B cell (primary cell): Measurements from ENCODE around the gene CAPZB. TPM values are rescaled to one million over a fixed set of nuclear protein-coding genes. Genes with fewer than 3 reads are reported as not detected.

ENCODE experiments used
- ATAC-seq: fragments of 200-7000 bp; cut with Tn5 transposase; one replicate; pipeline ENCODE4 v1.10.0; 2021; ENCODE audit warnings: low read depth, mild to moderate bottlenecking, moderate number of reproducible peaks, moderate library complexity
- CTCF ChIA-PET: fragments of 350-600 bp; sonication (Branson Sonifier 250); formaldehyde crosslinking; loops from one replicate; lab custom pipeline; 2021; ENCODE audit warnings: antibody characterized with exemption, inconsistent platforms; lab: Charles Lee
- POLR2A ChIA-PET: fragments of 350-600 bp; sonication (Branson Sonifier 250); formaldehyde crosslinking; loops from one replicate; lab custom pipeline; 2021; ENCODE audit warnings: antibody characterized with exemption; lab: Charles Lee
- DNase-seq: peaks from one replicate; pipeline ENCODE4 v3.0.0; 2013
- H2AFZ ChIP-seq: 2 replicates; pipeline ENCODE4 v1.6.1; 2012; ENCODE audit warnings: mild to moderate bottlenecking, low read depth, low read length; ENCODE audit not compliant: insufficient read depth, poor library complexity, severe bottlenecking
- H3K27ac ChIP-seq, 2 donors: 1 replicate in 1 of 2; 2 replicates in 1 of 2; pipeline ENCODE4 v1.5.1; 2012 to 2013; ENCODE audit warnings: low read length in 2 of 2, mild to moderate bottlenecking in 2 of 2, moderate library complexity in 1 of 2
- H3K27me3 ChIP-seq, 4 experiments: fragments of 200-600 bp in 1 of 4; sonication (generic) in 1 of 4; replicated peaks in 1 of 4; 1 replicate in 2 of 4; 2 replicates in 2 of 4; pipeline versions ENCODE4 v1.6.1 to v1.7.0; 2013 to 2016; ENCODE audit warnings: low read length in 3 of 4, mild to moderate bottlenecking in 2 of 4, mixed read lengths in 1 of 4, moderate library complexity in 1 of 4; ENCODE audit not compliant: insufficient read depth in 4 of 4, control insufficient read depth in 3 of 4; ENCODE audit errors: control extremely low read depth in 1 of 4
- H3K36me3 ChIP-seq, 2 experiments: replicated peaks in 1 of 2; 1 replicate in 1 of 2; 2 replicates in 1 of 2; pipeline versions ENCODE4 v1.6.1 to v1.7.1; 2013; ENCODE audit warnings: low read length in 1 of 2; ENCODE audit not compliant: insufficient read depth in 2 of 2, control insufficient read depth in 1 of 2; ENCODE audit errors: control extremely low read depth in 1 of 2, extremely low read depth in 1 of 2
- H3K4me1 ChIP-seq, 2 donors: fragments of 200-600 bp in 1 of 2; sonication (generic) in 1 of 2; 1 replicate in 1 of 2; 2 replicates in 1 of 2; pipeline versions ENCODE4 v1.5.1 to v1.6.1; 2013 to 2017; ENCODE audit warnings: low read length in 2 of 2; ENCODE audit not compliant: control insufficient read depth in 2 of 2, insufficient read depth in 2 of 2
- H3K4me2 ChIP-seq: replicated peaks from 2 replicates; pipeline ENCODE3; 2012; ENCODE audit warnings: mild to moderate bottlenecking, low read depth, low read length; ENCODE audit not compliant: poor library complexity, severe bottlenecking
- H3K4me3 ChIP-seq, 5 experiments: fragments of 200-600 bp in 1 of 5; sonication (generic) in 1 of 5; 1 replicate in 3 of 5; 2 replicates in 2 of 5; pipeline versions ENCODE4 v1.5.1 to v1.7.0; 2011 to 2016; ENCODE audit warnings: low read length in 4 of 5, mild to moderate bottlenecking in 4 of 5, low read depth in 2 of 5, control low read depth in 1 of 5, moderate library complexity in 1 of 5; ENCODE audit not compliant: insufficient read depth in 1 of 5; ENCODE audit errors: control extremely low read depth in 1 of 5, extremely low read depth in 1 of 5
- H3K79me2 ChIP-seq: fragments of 200-600 bp; sonication (generic); one replicate; pipeline ENCODE4 v1.6.0; 2016; ENCODE audit warnings: low read length; ENCODE audit not compliant: control insufficient read depth, insufficient read depth
- H3K9ac ChIP-seq: fragments of 200-600 bp; sonication (generic); 2 replicates; pipeline ENCODE4 v1.6.1; 2017; ENCODE audit warnings: mild to moderate bottlenecking, low read length, moderate library complexity
- H3K9me3 ChIP-seq, 3 donors: one replicate each; pipeline versions ENCODE4 v1.6.1 to v1.7.1; 2013; ENCODE audit warnings: low read length in 2 of 3; ENCODE audit not compliant: control insufficient read depth in 2 of 3, insufficient read depth in 1 of 3; ENCODE audit errors: control extremely low read depth in 1 of 3
- H4K20me1 ChIP-seq: 2 replicates; pipeline ENCODE4 v1.6.0; 2012; ENCODE audit warnings: mild to moderate bottlenecking, low read length; ENCODE audit not compliant: insufficient read depth, control insufficient read depth, poor library complexity, severe bottlenecking
- H3K27ac Mint-ChIP-seq: one replicate; pipeline ENCODE4 v1.8.0; 2021; ENCODE audit warnings: mixed read lengths
- H3K27me3 Mint-ChIP-seq: one replicate; pipeline ENCODE4 v1.8.0; 2021; ENCODE audit warnings: mixed read lengths
- H3K4me1 Mint-ChIP-seq: one replicate; pipeline ENCODE4 v1.8.0; 2021; ENCODE audit warnings: mixed read lengths
- H3K4me3 Mint-ChIP-seq: one replicate; pipeline ENCODE4 v1.8.0; 2021; ENCODE audit warnings: mixed read lengths
- H3K9me3 Mint-ChIP-seq: one replicate; pipeline ENCODE4 v1.8.0; 2022; ENCODE audit warnings: mixed read lengths; ENCODE audit not compliant: insufficient read depth
- CTCF ChIP-seq: fragments of 200-600 bp; IDR thresholded peaks from one replicate; pipeline ENCODE4 v1.8.0; 2022; ENCODE audit warnings: antibody characterized with exemption, mild to moderate bottlenecking
- EZH2 ChIP-seq: IDR thresholded peaks from 2 replicates; pipeline ENCODE4 v1.6.1; 2012; ENCODE audit warnings: borderline replicate concordance, low read depth, mild to moderate bottlenecking, moderate library complexity, low read length; ENCODE audit not compliant: insufficient read depth, poor library complexity, severe bottlenecking
- WGBS: methylation state at CpG from one replicate; pipeline ENCODE4 v1.1.5; 2013; ENCODE audit warnings: missing lambda C conversion rate; ENCODE audit not compliant: insufficient coverage; 5-methylcytosine and 5-hydroxymethylcytosine counted together
- intact Hi-C: fragments of 100-400 bp; cut with micrococcal nuclease; formaldehyde crosslinking; loops from one replicate; pipeline ENCODE4 v1.10.0; 2022
- polyA plus RNA-seq: library from polyadenylated mRNA; depleted of rRNA; stranded (reverse); fragments of >200 nt; gene quantifications from 2 replicates; pipeline ENCODE4 v1.2.3, GENCODE V29; 2012
- total RNA-seq, 2 donors: library from RNA; stranded (reverse); fragments of 120-200 nt in 1 of 2; gene quantifications; 1 replicate in 1 of 2; 2 replicates in 1 of 2; pipeline versions ENCODE4 v1.2.3 to v1.2.4, GENCODE V29; 2013 to 2022

Gene CAPZB
- total and polyA plus RNA-seq, 2 donors (not counting 1 experiment from before 2014, with no cell fraction given), result 126 to 193 TPM

GRCh38 chr1:19454265-19455146, 30.8 kb downstream of the CAPZB start:
- Histone ChIP-seq H3K27me3 (no peaks in the 10 kb centered on the region), H4K20me1 (peaks cover 88% of the 10 kb centered on the region), H3K9ac (peak overlapping the region; percentile 41), H2AFZ (no peak overlapping the region), H3K4me3 (peak overlapping the region in 1 of 5 experiments; percentile 49), H3K9me3 (no peaks in the 10 kb centered on the region), H3K36me3 (peaks cover 0 to 15% of the 10 kb centered on the region in 2 experiments), H3K4me2 (peak overlapping the region; percentile 68), H3K4me1 (peaks cover 56 to 83% of the 10 kb centered on the region in 2 donors), H3K79me2 (peaks cover 100% of the 10 kb centered on the region), H3K27ac (peak overlapping the region; percentile 14 to 45)
- H3K9me3 Mint-ChIP-seq, result no peaks in the 10 kb centered on the region
- CTCF ChIA-PET, result interaction anchor here (0.7 to 1.5 kb wide), 5 partner anchors 9 to 128 kb away, joined by 3 to 4 read pairs (median 4); no protein-coding TSS in a partner anchor
- peak overlapping the region; percentile 62 for H3K27ac Mint-ChIP-seq
- no peaks in the 10 kb centered on the region for H3K27me3 Mint-ChIP-seq
- ATAC-seq, result no peak
- peak; percentile 28 for DNase-seq
- intact Hi-C loops, result loop anchor here (5.0 kb wide), 1 partner anchor 33 kb away; the partner anchor contains the start of gene CAPZB
- POLR2A ChIA-PET, result no interaction called here
- H3K4me1 Mint-ChIP-seq, result peaks cover 78% of the 10 kb centered on the region
- TF ChIP-seq EZH2 (no peak), CTCF (no peak)
- 28% methylated on average over 10 of the region's 11 CpGs for WGBS
- H3K4me3 Mint-ChIP-seq, result peak overlapping the region; percentile 58
